ENCODE measurements around the gene BPIFB2.

BPIFB2 gene

DNA sequence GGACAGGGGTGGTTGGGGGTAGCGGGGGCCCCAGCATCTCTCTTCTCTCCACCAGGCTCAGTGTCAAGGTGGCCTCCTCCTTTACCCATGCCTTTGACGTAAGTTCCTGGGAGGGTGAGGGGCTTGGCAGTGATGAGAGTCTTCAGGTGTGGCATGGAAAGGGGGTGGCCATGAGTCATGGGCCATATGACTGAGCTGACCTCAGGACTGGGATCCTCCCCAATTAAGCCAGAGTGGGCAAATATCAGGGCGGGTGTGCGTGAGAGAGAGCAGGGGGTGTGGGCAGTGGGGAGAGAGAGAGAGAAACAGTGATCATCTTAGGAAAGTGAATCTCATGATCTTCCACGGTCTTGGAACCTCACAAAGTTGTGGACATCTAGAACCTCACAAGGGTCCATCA lies 63.7 kb downstream of the BPIFB2 start:
- no peak for DNase-seq

DNA sequence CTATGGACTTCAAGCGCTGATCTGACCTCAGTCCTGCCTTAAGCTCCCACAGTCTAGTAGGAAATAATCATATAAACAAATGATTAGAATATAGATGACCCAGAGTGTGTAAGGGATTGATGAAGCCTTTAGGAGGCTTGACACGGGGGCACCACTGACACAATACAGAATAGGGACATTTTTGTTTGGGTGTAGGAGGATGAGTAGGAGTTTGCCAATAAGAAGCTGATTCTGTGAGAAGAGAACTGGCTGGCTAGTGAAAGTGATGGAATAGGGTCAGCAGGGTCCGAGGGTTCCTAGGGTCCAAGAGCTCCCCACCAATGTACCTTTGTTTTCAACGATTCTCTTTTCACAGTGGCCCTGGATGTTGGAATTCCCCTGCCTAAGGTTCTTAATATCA lies 64.9 kb downstream of the BPIFB2 start:
- DNase-seq, result no peak

DNA sequence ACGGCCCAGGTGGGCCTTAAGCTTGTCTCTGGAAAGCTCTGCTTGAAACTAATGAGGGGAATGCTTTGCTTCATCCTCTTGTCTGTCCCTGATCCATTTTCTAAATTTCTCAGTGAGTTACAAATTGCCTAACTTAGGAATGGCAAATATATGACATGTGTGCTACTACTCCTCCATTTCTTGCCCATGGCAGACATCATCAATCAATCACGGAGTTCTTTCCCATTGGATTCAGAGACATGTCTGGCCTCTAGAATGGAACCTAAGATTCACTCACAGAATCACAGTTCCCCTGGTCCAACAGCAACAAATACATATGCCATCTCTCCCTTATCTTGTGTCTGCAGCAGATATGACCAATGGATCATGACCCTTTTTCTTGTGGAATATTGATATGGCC lies 65.3 kb downstream of the BPIFB2 start:
- no peak for DNase-seq

Data from CD4-positive, alpha-beta T cell treated with Interferon alpha-2 for 1 hour (primary cell).